ENCODE data around the gene DYRK1A.

DYRK1A gene

GRCh38 chr21:37571442-37571841 is 204.9 kb downstream of the DYRK1A start:
- Histone ChIP-seq H3K36me3 (replicated peaks in 1 of 2; ENCODE audit: control insufficient read depth in 2 of 2, insufficient read depth in 2 of 2, low read length in 2 of 2) (no peaks in the 10 kb centered on the region), H3K79me1 (ENCODE audit: low read depth, low read length) (no peaks in the 10 kb centered on the region), H4K8ac (ENCODE audit: low read depth, low read length) (no peak overlapping the region), H3K9ac (ENCODE audit: low read depth, low read length, poor library complexity) (no peak overlapping the region), H3K4ac (ENCODE audit: low read length) (no peak overlapping the region), H2BK5ac (ENCODE audit: low read length) (no peak overlapping the region), H3K4me3 (ENCODE audit: low read length in 2 of 2) (no peak overlapping the region), H3K27me3 (ENCODE audit: control insufficient read depth in 3 of 3, insufficient read depth in 3 of 3, low read depth in 1 of 3, low read length in 3 of 3) (no peaks in the 10 kb centered on the region), H3K9me3 (replicated peaks in 1 of 2; ENCODE audit: control insufficient read depth in 2 of 2, insufficient read depth in 1 of 2, low read depth in 1 of 2, low read length in 2 of 2) (no peaks in the 10 kb centered on the region), H2BK120ac (ENCODE audit: low read depth, low read length) (no peak overlapping the region), H3K4me1 (ENCODE audit: control insufficient read depth in 2 of 2, insufficient read depth in 1 of 2, low read depth in 1 of 2, low read length in 2 of 2) (no peaks in the 10 kb centered on the region), H3K27ac (replicated peaks; ENCODE audit: low read length) (no peak overlapping the region), H3K14ac (ENCODE audit: low read length) (no peak overlapping the region), H4K91ac (ENCODE audit: low read depth, low read length, poor library complexity) (no peak overlapping the region), H3K18ac (ENCODE audit: low read length) (no peak overlapping the region), H3K4me2 (ENCODE audit: insufficient read depth, low read length, poor library complexity, severe bottlenecking) (no peak overlapping the region), H2AFZ (ENCODE audit: low read length) (no peak overlapping the region), H2BK15ac (ENCODE audit: low read length) (no peak overlapping the region), H2AK5ac (ENCODE audit: low read depth, low read length) (no peak overlapping the region), H2BK12ac (ENCODE audit: low read length) (no peak overlapping the region), H3K23ac (ENCODE audit: low read depth, low read length, poor library complexity) (no peak overlapping the region)
- no peak for DNase-seq (ENCODE audit: low spot score)
- no CpG with 5 or more reads among the region's 6 CpGs for WGBS, 2 donors (ENCODE audit: extremely low coverage in 2 of 2, insufficient read length in 2 of 2, insufficient replicate concordance in 1 of 2)

GRCh38 chr21:37574316-37574715 is 207.7 kb downstream of the DYRK1A start:
- Histone ChIP-seq H2AK5ac (ENCODE audit: low read depth, low read length) (no peak overlapping the region), H2BK12ac (ENCODE audit: low read length) (no peak overlapping the region), H3K36me3 (replicated peaks in 1 of 2; ENCODE audit: control insufficient read depth in 2 of 2, insufficient read depth in 2 of 2, low read length in 2 of 2) (no peaks in the 10 kb centered on the region), H3K79me1 (ENCODE audit: low read depth, low read length) (no peaks in the 10 kb centered on the region), H3K14ac (ENCODE audit: low read length) (no peak overlapping the region), H2BK5ac (ENCODE audit: low read length) (no peak overlapping the region), H3K9ac (ENCODE audit: low read depth, low read length, poor library complexity) (no peak overlapping the region), H3K27ac (replicated peaks; ENCODE audit: low read length) (no peak overlapping the region), H3K4me1 (ENCODE audit: control insufficient read depth in 2 of 2, insufficient read depth in 1 of 2, low read depth in 1 of 2, low read length in 2 of 2) (no peaks in the 10 kb centered on the region), H3K4ac (ENCODE audit: low read length) (no peak overlapping the region), H3K9me3 (replicated peaks in 1 of 2; ENCODE audit: control insufficient read depth in 2 of 2, insufficient read depth in 1 of 2, low read depth in 1 of 2, low read length in 2 of 2) (peaks cover 0 to 13% of the 10 kb centered on the region in 2 donors), H4K8ac (ENCODE audit: low read depth, low read length) (no peak overlapping the region), H2AFZ (ENCODE audit: low read length) (no peak overlapping the region), H3K23ac (ENCODE audit: low read depth, low read length, poor library complexity) (no peak overlapping the region), H2BK15ac (ENCODE audit: low read length) (no peak overlapping the region), H4K91ac (ENCODE audit: low read depth, low read length, poor library complexity) (no peak overlapping the region), H3K18ac (ENCODE audit: low read length) (no peak overlapping the region), H3K4me3 (ENCODE audit: low read length in 2 of 2) (no peak overlapping the region), H3K4me2 (ENCODE audit: insufficient read depth, low read length, poor library complexity, severe bottlenecking) (no peak overlapping the region), H3K27me3 (ENCODE audit: control insufficient read depth in 3 of 3, insufficient read depth in 3 of 3, low read depth in 1 of 3, low read length in 3 of 3) (no peaks in the 10 kb centered on the region), H2BK120ac (ENCODE audit: low read depth, low read length) (no peak overlapping the region)
- no CpG with 5 or more reads among the region's 6 CpGs for WGBS, 2 donors (ENCODE audit: extremely low coverage in 2 of 2, insufficient read length in 2 of 2, insufficient replicate concordance in 1 of 2)
- no peak for DNase-seq (ENCODE audit: low spot score)

GRCh38 chr21:37574751-37575150 is 208.2 kb downstream of the DYRK1A start:
- H3K4me3 ChIP-seq (ENCODE audit: low read length in 2 of 2), result no peak overlapping the region
- no peaks in the 10 kb centered on the region for H3K4me1 ChIP-seq (ENCODE audit: control insufficient read depth in 2 of 2, insufficient read depth in 1 of 2, low read depth in 1 of 2, low read length in 2 of 2)
- no peak overlapping the region for H3K4me2 ChIP-seq (ENCODE audit: insufficient read depth, low read length, poor library complexity, severe bottlenecking)
- no CpG with 5 or more reads among the region's 7 CpGs for WGBS, 2 donors (ENCODE audit: extremely low coverage in 2 of 2, insufficient read length in 2 of 2, insufficient replicate concordance in 1 of 2)
- H3K14ac ChIP-seq (ENCODE audit: low read length), result no peak overlapping the region
- H3K79me1 ChIP-seq (ENCODE audit: low read depth, low read length), result no peaks in the 10 kb centered on the region
- H3K4ac ChIP-seq (ENCODE audit: low read length), result no peak overlapping the region
- no peak overlapping the region for H2BK5ac ChIP-seq (ENCODE audit: low read length)
- H3K23ac ChIP-seq (ENCODE audit: low read depth, low read length, poor library complexity), result no peak overlapping the region
- H2AK5ac ChIP-seq (ENCODE audit: low read depth, low read length), result no peak overlapping the region
- no peak overlapping the region for H3K18ac ChIP-seq (ENCODE audit: low read length)
- peaks cover 0 to 17% of the 10 kb centered on the region in 2 donors for H3K9me3 ChIP-seq (replicated peaks in 1 of 2; ENCODE audit: control insufficient read depth in 2 of 2, insufficient read depth in 1 of 2, low read depth in 1 of 2, low read length in 2 of 2)
- no peaks in the 10 kb centered on the region for H3K27me3 ChIP-seq (ENCODE audit: control insufficient read depth in 3 of 3, insufficient read depth in 3 of 3, low read depth in 1 of 3, low read length in 3 of 3)
- no peak overlapping the region for H2BK15ac ChIP-seq (ENCODE audit: low read length)
- no peak overlapping the region for H3K27ac ChIP-seq (replicated peaks; ENCODE audit: low read length)
- H2BK12ac ChIP-seq (ENCODE audit: low read length), result no peak overlapping the region
- H2AFZ ChIP-seq (ENCODE audit: low read length), result no peak overlapping the region
- DNase-seq (ENCODE audit: low spot score), result no peak
- H3K9ac ChIP-seq (ENCODE audit: low read depth, low read length, poor library complexity), result no peak overlapping the region
- H4K91ac ChIP-seq (ENCODE audit: low read depth, low read length, poor library complexity), result no peak overlapping the region
- H3K36me3 ChIP-seq (replicated peaks in 1 of 2; ENCODE audit: control insufficient read depth in 2 of 2, insufficient read depth in 2 of 2, low read length in 2 of 2), result no peaks in the 10 kb centered on the region
- no peak overlapping the region for H2BK120ac ChIP-seq (ENCODE audit: low read depth, low read length)
- H4K8ac ChIP-seq (ENCODE audit: low read depth, low read length), result no peak overlapping the region

- H3K18ac ChIP-seq (ENCODE audit: low read length), result no peak overlapping the region
- no peak for DNase-seq (ENCODE audit: low spot score)
Observed at GRCh38 chr21:37575580-37575979, 209.0 kb downstream of the DYRK1A start.

More at GRCh38 chr21:37575580-37575979, 209.0 kb downstream of the DYRK1A start:
- Histone ChIP-seq H3K36me3 (replicated peaks in 1 of 2; ENCODE audit: control insufficient read depth in 2 of 2, insufficient read depth in 2 of 2, low read length in 2 of 2) (no peaks in the 10 kb centered on the region), H3K14ac (ENCODE audit: low read length) (no peak overlapping the region), H3K23ac (ENCODE audit: low read depth, low read length, poor library complexity) (no peak overlapping the region), H2BK120ac (ENCODE audit: low read depth, low read length) (no peak overlapping the region), H2BK15ac (ENCODE audit: low read length) (no peak overlapping the region), H3K9me3 (replicated peaks in 1 of 2; ENCODE audit: control insufficient read depth in 2 of 2, insufficient read depth in 1 of 2, low read depth in 1 of 2, low read length in 2 of 2) (peaks cover 0 to 17% of the 10 kb centered on the region in 2 donors), H3K4ac (ENCODE audit: low read length) (no peak overlapping the region), H3K27ac (replicated peaks; ENCODE audit: low read length) (no peak overlapping the region), H2AFZ (ENCODE audit: low read length) (no peak overlapping the region), H3K9ac (ENCODE audit: low read depth, low read length, poor library complexity) (no peak overlapping the region), H3K4me1 (ENCODE audit: control insufficient read depth in 2 of 2, insufficient read depth in 1 of 2, low read depth in 1 of 2, low read length in 2 of 2) (no peaks in the 10 kb centered on the region), H3K4me2 (ENCODE audit: insufficient read depth, low read length, poor library complexity, severe bottlenecking) (no peak overlapping the region), H3K27me3 (ENCODE audit: control insufficient read depth in 3 of 3, insufficient read depth in 3 of 3, low read depth in 1 of 3, low read length in 3 of 3) (no peaks in the 10 kb centered on the region), H2AK5ac (ENCODE audit: low read depth, low read length) (no peak overlapping the region), H2BK12ac (ENCODE audit: low read length) (no peak overlapping the region), H4K8ac (ENCODE audit: low read depth, low read length) (no peak overlapping the region), H4K91ac (ENCODE audit: low read depth, low read length, poor library complexity) (no peak overlapping the region), H3K4me3 (ENCODE audit: low read length in 2 of 2) (no peak overlapping the region), H3K79me1 (ENCODE audit: low read depth, low read length) (no peaks in the 10 kb centered on the region), H2BK5ac (ENCODE audit: low read length) (no peak overlapping the region)
- no CpG with 5 or more reads among the region's 11 CpGs for WGBS, 2 donors (ENCODE audit: extremely low coverage in 2 of 2, insufficient read length in 2 of 2, insufficient replicate concordance in 1 of 2)

Measured in neuronal stem cell (in vitro differentiated cells).